ENCODE results near the gene WARS2. TPM values are rescaled to one million over a fixed set of nuclear protein-coding genes. Genes with fewer than 3 reads are reported as not detected.
"Not testable (repeated sequence)": the region's sequence is repeated elsewhere in the genome, so short reads cannot be mapped to it uniquely, and the experiment has no call there.

WARS2 gene
- total and polyA plus RNA-seq, 2 of the 8 experiments (the other 6 are each of a cell fraction or from before 2014, with no cell fraction given) = 4.3 to 12.9 TPM

DNA sequence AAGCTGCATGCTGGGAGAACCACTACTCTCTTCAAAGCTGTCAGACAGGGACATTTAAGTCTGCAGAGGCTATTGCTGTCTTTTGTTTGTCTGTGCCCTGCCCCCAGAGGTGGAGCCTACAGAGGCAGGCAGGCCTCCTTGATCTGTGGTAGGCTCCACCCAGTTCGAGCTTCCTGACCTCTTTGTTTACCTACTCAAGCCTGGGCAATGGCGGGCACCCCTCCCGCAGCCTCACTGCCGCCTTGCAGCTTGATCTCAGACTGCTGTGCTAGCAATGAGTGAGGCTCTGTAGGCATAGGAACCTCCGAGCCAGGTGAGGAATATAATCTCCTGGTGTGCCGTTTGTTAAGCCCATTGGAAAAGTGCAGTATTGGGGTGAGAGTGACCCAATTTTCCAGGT is 16.3 kb upstream of the WARS2 start:
- H3K23me2 ChIP-seq (ENCODE audit: low read depth, low read length); H3K4ac ChIP-seq (replicated peaks; ENCODE audit: insufficient read length, low read depth, low read length); H3K9ac ChIP-seq (replicated peaks in 1 of 4; ENCODE audit: extremely low read depth in 1 of 4, low read depth in 3 of 4, low read length in 3 of 4); H3K4me3 ChIP-seq (ENCODE audit: extremely low read depth in 1 of 4, insufficient read depth in 2 of 4, low read depth in 3 of 4, low read length in 4 of 4); H4K91ac ChIP-seq (replicated peaks; ENCODE audit: insufficient read length, low read length); H3K14ac ChIP-seq (ENCODE audit: insufficient read length); H3K56ac ChIP-seq (replicated peaks; ENCODE audit: insufficient read length, low read depth, low read length); H2BK12ac ChIP-seq (ENCODE audit: low read depth, low read length); H2AK5ac ChIP-seq (ENCODE audit: low read depth, low read length); H2BK120ac ChIP-seq (replicated peaks; ENCODE audit: low read depth, low read length); H3K18ac ChIP-seq (ENCODE audit: extremely low read depth, low read length); FAIRE-seq; H3K27me3 ChIP-seq (replicated peaks in 1 of 4; ENCODE audit: control insufficient read depth in 3 of 4, extremely low read depth in 1 of 4, insufficient read depth in 3 of 4, low read length in 3 of 4); H2BK15ac ChIP-seq (ENCODE audit: low read length); CTCF ChIA-PET (ENCODE audit: partially characterized antibody); H4K8ac ChIP-seq (ENCODE audit: extremely low read depth, insufficient read depth, low read length); H4K5ac ChIP-seq (ENCODE audit: insufficient read length, low read depth, low read length); H2AFZ ChIP-seq (ENCODE audit: low read length); H4K20me1 ChIP-seq (replicated peaks in 1 of 2; ENCODE audit: control insufficient read depth in 1 of 2, insufficient read depth in 2 of 2, low read length in 2 of 2); H2BK20ac ChIP-seq (ENCODE audit: low read length); H3K79me2 ChIP-seq (ENCODE audit: control insufficient read depth in 1 of 2, insufficient read depth in 2 of 2, low read length in 2 of 2); DNase-seq (ENCODE audit: low read depth in 1 of 2, low spot score in 2 of 2); H3K4me2 ChIP-seq (ENCODE audit: insufficient read depth in 1 of 2, low read depth in 2 of 2, low read length in 2 of 2); H3K4me1 ChIP-seq (replicated peaks in 1 of 4; ENCODE audit: control insufficient read depth in 3 of 4, insufficient read depth in 4 of 4, low read length in 3 of 4); H2BK5ac ChIP-seq (ENCODE audit: low read depth, low read length); H3K27ac ChIP-seq (ENCODE audit: low read depth, low read length); H3K23ac ChIP-seq (ENCODE audit: insufficient read length); H3K79me1 ChIP-seq (ENCODE audit: low read depth, low read length): not testable (repeated sequence)
- WGBS, 2 experiments (ENCODE audit: extremely low coverage in 1 of 2, insufficient coverage in 1 of 2, insufficient read length in 1 of 2, insufficient replicate concordance in 2 of 2, low coverage in 1 of 2, low lambda C conversion rate in 2 of 2, missing lambda C conversion rate in 1 of 2) = 92% methylated on average over 6 of the region's 6 CpGs; no CpG with 5 or more reads in 1 of the 2 experiments
- POLR2A ChIA-PET (ENCODE audit: partially characterized antibody) = interaction anchor here (1.7 kb wide), 1 partner anchor 16 kb away, joined by 4 read pairs; the partner anchor contains the start of gene WARS2
- H3K36me3 ChIP-seq (ENCODE audit: control insufficient read depth in 2 of 4, insufficient read depth in 4 of 4, low read length in 3 of 4) = peaks cover 3 to 22% (median 7%) of the 10 kb centered on the region in 4 experiments; a peak in 7 of 8 replicates
- H3K9me3 ChIP-seq (ENCODE audit: insufficient read depth in 2 of 2, low read depth in 1 of 2, low read length in 1 of 2) = peaks cover 6 to 12% of the 10 kb centered on the region in 2 experiments; a peak in 2 of 4 replicates

DNA sequence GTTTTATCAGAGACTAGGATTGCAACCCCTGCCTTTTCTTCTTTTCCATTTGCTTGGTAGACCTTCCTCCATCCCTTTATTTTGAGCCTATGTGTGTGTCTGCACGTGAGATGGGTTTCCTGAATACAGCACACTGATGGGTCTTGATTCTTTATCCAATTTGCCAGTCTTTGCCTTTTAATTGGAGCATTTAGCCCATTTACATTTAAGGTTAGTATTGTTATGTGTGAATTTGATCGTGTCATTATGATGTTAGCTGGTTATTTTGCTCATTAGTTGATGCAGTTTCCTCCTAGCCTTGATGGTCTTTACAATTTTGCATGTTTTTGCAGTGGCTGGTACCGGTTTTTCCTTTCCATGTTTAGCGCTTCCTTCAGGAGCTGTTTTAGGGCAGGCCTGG is 14.6 kb upstream of the WARS2 start:
- H3K4me3 ChIP-seq (ENCODE audit: extremely low read depth in 1 of 4, insufficient read depth in 2 of 4, low read depth in 3 of 4, low read length in 4 of 4); H3K27me3 ChIP-seq (replicated peaks in 1 of 4; ENCODE audit: control insufficient read depth in 3 of 4, extremely low read depth in 1 of 4, insufficient read depth in 3 of 4, low read length in 3 of 4); H2BK5ac ChIP-seq (ENCODE audit: low read depth, low read length); H4K20me1 ChIP-seq (replicated peaks in 1 of 2; ENCODE audit: control insufficient read depth in 1 of 2, insufficient read depth in 2 of 2, low read length in 2 of 2); H4K8ac ChIP-seq (ENCODE audit: extremely low read depth, insufficient read depth, low read length); H3K79me2 ChIP-seq (ENCODE audit: control insufficient read depth in 1 of 2, insufficient read depth in 2 of 2, low read length in 2 of 2); H3K23me2 ChIP-seq (ENCODE audit: low read depth, low read length); H3K9ac ChIP-seq (replicated peaks in 1 of 4; ENCODE audit: extremely low read depth in 1 of 4, low read depth in 3 of 4, low read length in 3 of 4); H3K4me2 ChIP-seq (ENCODE audit: insufficient read depth in 1 of 2, low read depth in 2 of 2, low read length in 2 of 2); H2AK5ac ChIP-seq (ENCODE audit: low read depth, low read length); H3K79me1 ChIP-seq (ENCODE audit: low read depth, low read length); H2BK120ac ChIP-seq (replicated peaks; ENCODE audit: low read depth, low read length); CTCF ChIA-PET (ENCODE audit: partially characterized antibody); H3K56ac ChIP-seq (replicated peaks; ENCODE audit: insufficient read length, low read depth, low read length); H3K27ac ChIP-seq (ENCODE audit: low read depth, low read length); H2BK20ac ChIP-seq (ENCODE audit: low read length); H3K23ac ChIP-seq (ENCODE audit: insufficient read length); H2AFZ ChIP-seq (ENCODE audit: low read length); H3K4ac ChIP-seq (replicated peaks; ENCODE audit: insufficient read length, low read depth, low read length); H4K5ac ChIP-seq (ENCODE audit: insufficient read length, low read depth, low read length); H2BK12ac ChIP-seq (ENCODE audit: low read depth, low read length); H2BK15ac ChIP-seq (ENCODE audit: low read length); H3K18ac ChIP-seq (ENCODE audit: extremely low read depth, low read length); H3K14ac ChIP-seq (ENCODE audit: insufficient read length); FAIRE-seq; H3K4me1 ChIP-seq (replicated peaks in 1 of 4; ENCODE audit: control insufficient read depth in 3 of 4, insufficient read depth in 4 of 4, low read length in 3 of 4); H4K91ac ChIP-seq (replicated peaks; ENCODE audit: insufficient read length, low read length); DNase-seq (ENCODE audit: low read depth in 1 of 2, low spot score in 2 of 2): not testable (repeated sequence)
- Histone ChIP-seq H3K36me3 (ENCODE audit: control insufficient read depth in 2 of 4, insufficient read depth in 4 of 4, low read length in 3 of 4) (peaks cover 3 to 22% (median 7%) of the 10 kb centered on the region in 4 experiments; a peak in 7 of 8 replicates), H3K9me3 (ENCODE audit: insufficient read depth in 2 of 2, low read depth in 1 of 2, low read length in 1 of 2) (peaks cover 6 to 12% of the 10 kb centered on the region in 2 experiments; a peak in 2 of 4 replicates)
- POLR2A ChIA-PET (ENCODE audit: partially characterized antibody) = interaction anchor here (1.7 kb wide), 1 partner anchor 14 kb away, joined by 4 read pairs; the partner anchor contains the start of gene WARS2
- WGBS, 2 experiments (ENCODE audit: extremely low coverage in 1 of 2, insufficient coverage in 1 of 2, insufficient read length in 1 of 2, insufficient replicate concordance in 2 of 2, low coverage in 1 of 2, low lambda C conversion rate in 2 of 2, missing lambda C conversion rate in 1 of 2) = 85% methylated on average over 4 of the region's 4 CpGs; no CpG with 5 or more reads in 1 of the 2 experiments

All from H1 (cell line).